Heart left ventricle (tissue), 16 donors: ENCODE results near the gene PCP2. TPM values are rescaled to one million over a fixed set of nuclear protein-coding genes. Genes with fewer than 3 reads are reported as not detected.

ENCODE experiments used
- ATAC-seq, 4 donors: fragments of 200-7000 bp; cut with Tn5 transposase; one replicate each; pipeline ENCODE4 v1.9.1; 2020 to 2022; ENCODE audit warnings: moderate library complexity in 4 of 4, mild to moderate bottlenecking in 3 of 4, moderate number of reproducible peaks in 1 of 4
- DNase-seq, 5 donors: peaks; one replicate each; pipeline ENCODE4 v3.0.0-alpha.2; 2020
- H3K27ac ChIP-seq, 12 donors: fragments of 200-600 bp; sonication (generic) in 4 of 12; one replicate each; pipeline versions ENCODE4 v1.5.0 to v1.8.0; 2016 to 2022; ENCODE audit warnings: mild to moderate bottlenecking in 2 of 12
- H3K27me3 ChIP-seq, 9 donors: fragments of 200-600 bp; sonication (generic) in 2 of 9; one replicate each; pipeline versions ENCODE4 v1.5.1 to v1.8.0; 2016 to 2022; ENCODE audit warnings: mild to moderate bottlenecking in 3 of 9
- H3K36me3 ChIP-seq, 9 donors: fragments of 200-600 bp; sonication (generic) in 2 of 9; one replicate each; pipeline versions ENCODE4 v1.5.0 to v1.8.0; 2018 to 2022; ENCODE audit warnings: mild to moderate bottlenecking in 2 of 9
- H3K4me1 ChIP-seq, 12 donors: fragments of 200-600 bp; sonication (generic) in 4 of 12; one replicate each; pipeline versions ENCODE4 v1.5.0 to v1.8.0; 2016 to 2022; ENCODE audit warnings: mild to moderate bottlenecking in 3 of 12
- H3K4me3 ChIP-seq, 12 donors: fragments of 200-600 bp; sonication (generic) in 4 of 12; one replicate each; pipeline versions ENCODE4 v1.5.0 to v1.8.0; 2017 to 2022; ENCODE audit warnings: mild to moderate bottlenecking in 9 of 12, moderate library complexity in 4 of 12
- H3K9me3 ChIP-seq, 12 donors: fragments of 200-600 bp; sonication (generic) in 4 of 12; one replicate each; pipeline versions ENCODE4 v1.5.0 to v1.8.0; 2016 to 2022; ENCODE audit warnings: mild to moderate bottlenecking in 1 of 12
- POLR2A ChIP-seq, 2 donors: fragments of 450-650 bp; IDR thresholded peaks; one replicate each; pipeline ENCODE4 v1.6.1; 2017; ENCODE audit warnings: antibody characterized with exemption in 2 of 2, mild to moderate bottlenecking in 2 of 2, moderate library complexity in 2 of 2
- WGBS, 4 donors: extraction: QIAGEN DNeasy Blood & Tissue Kit in 2 of 4; methylation state at CpG; one replicate each; pipeline versions ENCODE4 v1.1.5 to v1.1.7; 2013 to 2018; 5-methylcytosine and 5-hydroxymethylcytosine counted together
- intact Hi-C, 10 donors: fragments of 100-400 bp; cut with DNase I; formaldehyde crosslinking; loops; one replicate each; pipeline versions ENCODE4 v1.11.1 to v1.14.2; 2022
- microRNA-seq, 4 donors: library from miRNA; unstranded; fragments of <30 nt; microRNA quantifications; one replicate each; pipeline versions ENCODE4 to v1.2.0, GENCODE V29; 2017 to 2020
- polyA plus RNA-seq, 2 donors: library from polyadenylated mRNA; stranded (reverse); fragments of 200-250 nt; gene quantifications; one replicate each; pipeline ENCODE4 v1.2.3, GENCODE V29; 2013
- total RNA-seq, 9 donors: library from RNA; depleted of rRNA in 2 of 9; stranded (reverse); fragments of >200 nt in 2 of 9; fragmentation: NEBNext Ultra II Directional in 3 of 9; extraction: Animal tissue kit (Norgen Biotek cat#: 25700) in 3 of 9; gene quantifications; one replicate each; pipeline versions ENCODE4 v1.1.0 to v1.2.4, GENCODE V29; 2016 to 2023
- TF ChIP-seq, protein P1 (sequence below), 12 donors: fragments of 200-600 bp; sonication (generic) in 4 of 12; IDR thresholded peaks; one replicate each; pipeline versions ENCODE4 v1.5.0 to v1.8.0; 2018 to 2022; ENCODE audit warnings: antibody characterized with exemption in 12 of 12, mild to moderate bottlenecking in 5 of 12
- donor health status: ischemic (EF 13 %, LVEDD 7.1; RV severe dilation, severe dysfunction).
- donor health status: healthy with polysubstance abuse.
- donor health status: DM: no; HTN: yes; CAD: no.
- donor health status: DM: no; HTN: no; CAD: no.
- donor health status: ischemic (EF 25% LVEDD 6.9; RV normal size, moderate dysfunction).
- donor health status: ischemic (EF 25% LVEDD 5.7; RV mildly dilated, moderate dysfunction).
- donor health status: healthy.
- donor health status: DM: yes; HTN: yes; CAD: no.
- donor health status: ischemic (EF 35%, LVEDD 5.7; RV mildly dilated, moderate dysfunction).
- donor health status: nonischemic (EF 11% LVEDD 7.7; RV severe dilation, severe dysfunction).
- donor health status: DM: yes; HTN: yes; CAD: no.
- donor health status: PGD.
- donor health status: ischemic (EF 29% LVEDD 5.4; RV normal size, mild dysfunction).
- donor health status: nonischemic (EF 23%, LVEDD 6.1; RV moderate dilation, normal function).

PCP2 gene
- total and polyA plus RNA-seq, 11 donors = 0.54 to 3.0 (median 1.3) TPM

GRCh38 chr19:7589822-7590221 is 43.7 kb downstream of the PCP2 start:
- no peak for TF ChIP-seq POLR2A (IDR thresholded peaks at IDR 0.05)
- TF ChIP-seq, protein P1, sequence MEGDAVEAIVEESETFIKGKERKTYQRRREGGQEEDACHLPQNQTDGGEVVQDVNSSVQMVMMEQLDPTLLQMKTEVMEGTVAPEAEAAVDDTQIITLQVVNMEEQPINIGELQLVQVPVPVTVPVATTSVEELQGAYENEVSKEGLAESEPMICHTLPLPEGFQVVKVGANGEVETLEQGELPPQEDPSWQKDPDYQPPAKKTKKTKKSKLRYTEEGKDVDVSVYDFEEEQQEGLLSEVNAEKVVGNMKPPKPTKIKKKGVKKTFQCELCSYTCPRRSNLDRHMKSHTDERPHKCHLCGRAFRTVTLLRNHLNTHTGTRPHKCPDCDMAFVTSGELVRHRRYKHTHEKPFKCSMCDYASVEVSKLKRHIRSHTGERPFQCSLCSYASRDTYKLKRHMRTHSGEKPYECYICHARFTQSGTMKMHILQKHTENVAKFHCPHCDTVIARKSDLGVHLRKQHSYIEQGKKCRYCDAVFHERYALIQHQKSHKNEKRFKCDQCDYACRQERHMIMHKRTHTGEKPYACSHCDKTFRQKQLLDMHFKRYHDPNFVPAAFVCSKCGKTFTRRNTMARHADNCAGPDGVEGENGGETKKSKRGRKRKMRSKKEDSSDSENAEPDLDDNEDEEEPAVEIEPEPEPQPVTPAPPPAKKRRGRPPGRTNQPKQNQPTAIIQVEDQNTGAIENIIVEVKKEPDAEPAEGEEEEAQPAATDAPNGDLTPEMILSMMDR (IDR thresholded peaks at IDR 0.05) = no peak
- Histone ChIP-seq H3K27ac (no peak overlapping the region), H3K27me3 (peaks cover 0 to 54% (median 20%) of the 10 kb centered on the region in 9 donors), H3K4me1 (no peaks in the 10 kb centered on the region), H3K4me3 (no peak overlapping the region), H3K36me3 (no peaks in the 10 kb centered on the region), H3K9me3 (no peaks in the 10 kb centered on the region)
- DNase-seq (no peak), ATAC-seq (no peak)
- 88 to 95% (median 91%) methylated on average over 7 of the region's 7 CpGs for WGBS, 4 donors
- intact Hi-C loops = loop anchor here in 1 of 10 donors (10.0 kb wide), 1 partner anchor 195 kb away; no protein-coding TSS in a partner anchor

GRCh38 chr19:7582446-7582845 is 51.1 kb downstream of the PCP2 start:
- DNase-seq (no peak), ATAC-seq (no peak)
- WGBS, 4 donors = 49 to 58% (median 55%) methylated on average over 11 of the region's 11 CpGs
- Histone ChIP-seq H3K36me3 (no peaks in the 10 kb centered on the region), H3K27me3 (no peaks in the 10 kb centered on the region), H3K4me1 (no peaks in the 10 kb centered on the region), H3K9me3 (no peaks in the 10 kb centered on the region), H3K4me3 (no peak overlapping the region), H3K27ac (no peak overlapping the region)
- intact Hi-C loops = loop anchor here in 1 of 10 donors (10.0 kb wide), 1 partner anchor 202 kb away; no protein-coding TSS in a partner anchor
- no peak for TF ChIP-seq POLR2A (IDR thresholded peaks at IDR 0.05)
- TF ChIP-seq, protein P1 (IDR thresholded peaks at IDR 0.05) = no peak

Small RNAs within 50 kb of the gene (microRNA-seq; reads per million reads assigned to microRNA genes)
- 0 to 0.77 (median 0) reads per million in 4 donors for gene MIR6792

Other genes with a start within 250 kb of the PCP2 start
- 1 to 10 TPM in 8 of 9 donors, under 1 TPM in 1; 0.93 to 2.9 (median 1.5) TPM for gene PEX11G, start 144.7 kb downstream of the PCP2 start, total RNA-seq
- 1 to 10 TPM in 1 of 2 donors, under 1 TPM in 1; 0.55 to 3.4 TPM for gene PEX11G, start 144.7 kb downstream of the PCP2 start, polyA plus RNA-seq
- gene ZNF358, start 117.6 kb downstream of the PCP2 start, total RNA-seq = 100 to 1,000 TPM in 1 of 9 donors, 10 to 100 TPM in 8; 62.8 to 128 (median 74.4) TPM
- 100 to 1,000 TPM in 1 of 2 donors, 10 to 100 TPM in 1; 49.3 to 159 TPM for gene ZNF358, start 117.6 kb downstream of the PCP2 start, polyA plus RNA-seq
- gene MCOLN1, start 111.1 kb downstream of the PCP2 start, total RNA-seq = 10 to 100 TPM; 12.1 to 49.7 (median 14.9) TPM
- 10 to 100 TPM; 24.6 to 25.2 TPM for gene MCOLN1, start 111.1 kb downstream of the PCP2 start, polyA plus RNA-seq
- gene PNPLA6, start 98.0 kb downstream of the PCP2 start, total RNA-seq = 100 to 1,000 TPM in 1 of 9 donors, 10 to 100 TPM in 8; 41.4 to 105 (median 49.9) TPM
- gene PNPLA6, start 98.0 kb downstream of the PCP2 start, polyA plus RNA-seq = 10 to 100 TPM; 35.6 to 51.1 TPM
- gene CAMSAP3, start 37.9 kb downstream of the PCP2 start, total RNA-seq = 1 to 10 TPM in 3 of 9 donors, under 1 TPM in 6; 0.25 to 3.7 (median 0.83) TPM
- gene CAMSAP3, start 37.9 kb downstream of the PCP2 start, polyA plus RNA-seq = under 1 TPM; 0.04 to 0.34 TPM
- gene XAB2, start 4.2 kb downstream of the PCP2 start, total RNA-seq = 10 to 100 TPM; 16.3 to 36.2 (median 23.6) TPM
- 10 to 100 TPM; 19.9 to 25.0 TPM for gene XAB2, start 4.2 kb downstream of the PCP2 start, polyA plus RNA-seq
- 100 to 1,000 TPM in 7 of 9 donors, 10 to 100 TPM in 2; 22.3 to 185 (median 136) TPM for gene PET100, start 3.9 kb downstream of the PCP2 start, total RNA-seq
- gene PET100, start 3.9 kb downstream of the PCP2 start, polyA plus RNA-seq = 100 to 1,000 TPM in 1 of 2 donors, 10 to 100 TPM in 1; 55.4 to 405 TPM
- gene STXBP2, start 3.4 kb upstream of the PCP2 start, total RNA-seq = 10 to 100 TPM in 2 of 9 donors, 1 to 10 TPM in 7; 1.2 to 46.7 (median 4.7) TPM
- 1 to 10 TPM; 4.2 to 6.7 TPM for gene STXBP2, start 3.4 kb upstream of the PCP2 start, polyA plus RNA-seq
- gene RETN, start 35.3 kb upstream of the PCP2 start, total RNA-seq = 1 to 10 TPM in 1 of 9 donors, not detected in 8; 2.6 TPM
- 1 to 10 TPM; 4.8 to 9.2 TPM for gene RETN, start 35.3 kb upstream of the PCP2 start, polyA plus RNA-seq
- gene MCEMP1, start 43.4 kb upstream of the PCP2 start, total RNA-seq = 1 to 10 TPM in 1 of 9 donors, under 1 TPM in 5, not detected in 3; 0.16 to 1.4 (median 0.54) TPM
- gene MCEMP1, start 43.4 kb upstream of the PCP2 start, polyA plus RNA-seq = 1 to 10 TPM in 1 of 2 donors, under 1 TPM in 1; 0.34 to 1.1 TPM
- gene TRAPPC5, start 47.1 kb upstream of the PCP2 start, total RNA-seq = 100 to 1,000 TPM in 4 of 9 donors, 10 to 100 TPM in 5; 65.9 to 124 (median 96.9) TPM
- gene TRAPPC5, start 47.1 kb upstream of the PCP2 start, polyA plus RNA-seq = 100 to 1,000 TPM in 1 of 2 donors, 10 to 100 TPM in 1; 60.1 to 170 TPM
- 1 to 10 TPM in 1 of 9 donors, under 1 TPM in 2, not detected in 6; 0.23 to 1.5 (median 0.54) TPM for gene FCER2, start 68.4 kb upstream of the PCP2 start, total RNA-seq
- under 1 TPM; 0.06 to 0.15 TPM for gene FCER2, start 68.4 kb upstream of the PCP2 start, polyA plus RNA-seq
- gene CLEC4G, start 98.4 kb upstream of the PCP2 start, total RNA-seq = 1 to 10 TPM in 4 of 9 donors, under 1 TPM in 4, not detected in 1; 0.29 to 6.4 (median 1.1) TPM
- under 1 TPM; 0.22 to 0.38 TPM for gene CLEC4G, start 98.4 kb upstream of the PCP2 start, polyA plus RNA-seq
- gene CD209, start 113.8 kb upstream of the PCP2 start, total RNA-seq = 10 to 100 TPM in 2 of 9 donors, 1 to 10 TPM in 7; 1.3 to 56.2 (median 5.4) TPM
- gene CD209, start 113.8 kb upstream of the PCP2 start, polyA plus RNA-seq = under 1 TPM; 0.53 to 0.75 TPM
- not detected for gene CLEC4M, start 129.5 kb upstream of the PCP2 start, total RNA-seq
- not detected for gene CLEC4M, start 129.5 kb upstream of the PCP2 start, polyA plus RNA-seq
- 10 to 100 TPM; 18.2 to 41.9 (median 22.1) TPM for gene EVI5L, start 196.5 kb upstream of the PCP2 start, total RNA-seq
- gene EVI5L, start 196.5 kb upstream of the PCP2 start, polyA plus RNA-seq = 10 to 100 TPM; 20.5 to 34.7 TPM
- gene PRR36, start 240.7 kb upstream of the PCP2 start, total RNA-seq = under 1 TPM in 5 of 9 donors, not detected in 4; 0.07 to 0.27 (median 0.11) TPM
- under 1 TPM; 0.01 to 0.04 TPM for gene PRR36, start 240.7 kb upstream of the PCP2 start, polyA plus RNA-seq